Effector memory CD4-positive, alpha-beta T cell (primary cell): ENCODE results near the gene AFG1L.
"Not testable (repeated sequence)": the region's sequence is repeated elsewhere in the genome, so short reads cannot be mapped to it uniquely, and the experiment has no call there.

Experiments used
- DNase-seq, 3 donors: peaks; one replicate each; pipeline ENCODE4 v3.0.0-alpha.2; 2020
- H3K27ac ChIP-seq: 2 replicates; pipeline ENCODE4 v1.7.0; 2013; ENCODE audit warnings: mild to moderate bottlenecking, low read length, moderate library complexity; ENCODE audit not compliant: insufficient read depth, poor library complexity, severe bottlenecking
- H3K27me3 ChIP-seq: replicated peaks from 2 replicates; pipeline ENCODE4 v1.7.0; 2013; ENCODE audit warnings: mild to moderate bottlenecking, low read length; ENCODE audit not compliant: insufficient read depth, control insufficient read depth, poor library complexity, severe bottlenecking
- H3K36me3 ChIP-seq: 2 replicates; pipeline ENCODE4 v1.7.0; 2013; ENCODE audit warnings: mild to moderate bottlenecking, low read length, moderate library complexity; ENCODE audit not compliant: control insufficient read depth, insufficient read depth
- H3K4me1 ChIP-seq: 2 replicates; pipeline ENCODE4 v1.7.0; 2013; ENCODE audit warnings: low read length, mild to moderate bottlenecking; ENCODE audit not compliant: control insufficient read depth, insufficient read depth, poor library complexity, severe bottlenecking
- H3K4me3 ChIP-seq: 2 replicates; pipeline ENCODE4 v1.7.0; 2013; ENCODE audit warnings: low read length, low read depth, mild to moderate bottlenecking; ENCODE audit not compliant: insufficient read depth, poor library complexity, severe bottlenecking
- H3K9me3 ChIP-seq: 2 replicates; pipeline ENCODE4 v1.7.0; 2013; ENCODE audit warnings: mild to moderate bottlenecking, low read length, moderate library complexity; ENCODE audit not compliant: control insufficient read depth

Gene AFG1L

DNA sequence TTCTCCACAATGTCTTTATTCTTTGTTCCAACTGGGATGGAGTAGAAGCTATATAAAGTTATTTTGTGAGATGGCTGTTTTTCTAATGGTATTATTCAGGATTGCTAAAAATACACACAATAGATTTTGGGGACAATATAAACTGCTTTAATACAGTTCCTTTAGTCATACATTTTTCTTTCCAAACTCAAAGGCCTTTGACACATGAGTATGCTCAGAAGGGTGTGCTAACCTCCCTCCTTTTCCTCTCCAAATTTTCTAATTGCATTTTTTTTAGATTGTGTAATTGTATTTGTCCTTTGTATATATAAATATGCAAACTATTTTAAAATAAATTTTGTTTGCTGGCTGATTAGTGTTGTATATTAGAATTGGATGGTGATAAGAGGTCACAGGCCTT lies 146.3 kb downstream of the AFG1L start:
- Histone ChIP-seq H3K4me3 (no peak overlapping the region), H3K4me1 (no peaks in the 10 kb centered on the region), H3K9me3 (no peaks in the 10 kb centered on the region), H3K27me3 (no peaks in the 10 kb centered on the region), H3K36me3 (no peaks in the 10 kb centered on the region), H3K27ac (no peak overlapping the region)
- DNase-seq, result no peak

DNA sequence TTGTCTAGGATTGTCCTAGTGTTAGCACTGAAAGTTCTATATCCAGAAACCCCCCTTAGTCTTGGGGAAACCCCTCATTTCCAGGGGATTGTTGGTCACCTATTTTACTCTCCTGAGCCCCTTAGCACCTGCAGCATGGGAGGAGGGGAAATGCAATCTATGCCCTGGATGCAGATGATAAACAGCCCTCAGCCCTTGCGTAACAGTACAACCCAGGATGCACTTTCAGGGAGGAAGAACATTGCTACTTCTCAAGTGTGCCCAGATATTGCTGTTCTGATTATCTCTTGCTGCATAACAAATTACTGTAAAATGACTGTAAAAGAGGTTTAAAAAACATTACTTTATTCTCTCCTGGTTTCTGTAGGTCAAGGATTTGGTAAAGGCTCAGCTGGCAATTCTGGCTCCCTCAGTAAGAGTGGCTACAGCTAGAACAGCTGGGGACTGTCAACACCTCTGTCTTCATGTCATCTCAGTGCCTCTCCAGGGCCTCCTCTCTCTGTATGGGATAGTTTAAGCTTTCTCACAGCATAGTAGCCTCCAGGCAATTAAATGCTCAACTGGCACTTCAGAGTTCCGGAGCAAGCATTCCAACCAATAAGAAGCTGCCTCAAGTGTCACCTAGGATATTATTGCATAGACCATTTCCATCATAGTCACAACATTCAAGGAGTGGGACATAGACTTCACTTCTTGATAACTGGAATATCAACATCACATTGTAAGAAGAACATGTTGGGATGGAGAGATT lies 148.1 kb downstream of the AFG1L start:
- no peak for DNase-seq
- H3K36me3 ChIP-seq, result no peaks in the 10 kb centered on the region
- H3K4me3 ChIP-seq, result no peak overlapping the region
- H3K27ac ChIP-seq, result no peak overlapping the region
- no peaks in the 10 kb centered on the region for H3K27me3 ChIP-seq
- no peaks in the 10 kb centered on the region for H3K4me1 ChIP-seq
- H3K9me3 ChIP-seq, result no peaks in the 10 kb centered on the region

- no peaks in the 10 kb centered on the region for H3K27me3 ChIP-seq
- no peak overlapping the region for H3K4me3 ChIP-seq
- no peak overlapping the region for H3K27ac ChIP-seq
- no peaks in the 10 kb centered on the region for H3K4me1 ChIP-seq
- no peaks in the 10 kb centered on the region for H3K36me3 ChIP-seq
- H3K9me3 ChIP-seq, result no peaks in the 10 kb centered on the region
- DNase-seq, result no peak
Measured at GRCh38 chr6:108446629-108447150, 151.8 kb downstream of the AFG1L start.

GRCh38 chr6:108448481-108448880 lies 153.6 kb downstream of the AFG1L start:
- Histone ChIP-seq H3K27ac (no peak overlapping the region), H3K9me3 (no peaks in the 10 kb centered on the region), H3K36me3 (no peaks in the 10 kb centered on the region), H3K27me3 (no peaks in the 10 kb centered on the region), H3K4me1 (no peaks in the 10 kb centered on the region), H3K4me3 (no peak overlapping the region)
- DNase-seq, result no peak

DNA sequence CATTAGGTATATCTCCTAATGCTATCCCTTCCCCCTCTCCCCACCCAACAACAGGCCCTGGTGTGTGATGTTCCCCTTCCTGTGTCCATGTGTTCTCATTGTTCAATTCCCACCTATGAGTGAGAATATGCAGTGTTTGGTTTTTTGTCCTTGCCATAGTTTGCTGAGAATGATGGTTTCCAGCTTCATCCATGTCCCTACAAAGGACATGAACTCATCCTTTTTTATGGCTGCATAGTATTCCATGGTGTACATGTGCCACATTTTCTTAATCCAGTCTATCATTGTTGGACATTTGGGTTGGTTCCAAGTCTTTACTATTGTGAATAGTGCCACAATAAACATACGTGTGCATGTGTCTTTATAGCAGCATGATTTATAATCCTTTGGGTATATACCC lies 154.9 kb downstream of the AFG1L start:
- not testable (repeated sequence) for H3K4me1 ChIP-seq, H3K27me3 ChIP-seq, H3K27ac ChIP-seq, H3K4me3 ChIP-seq, H3K36me3 ChIP-seq, DNase-seq, H3K9me3 ChIP-seq

- Histone ChIP-seq H3K27ac (no peak overlapping the region), H3K4me1 (no peaks in the 10 kb centered on the region), H3K9me3 (no peaks in the 10 kb centered on the region), H3K4me3 (no peak overlapping the region), H3K27me3 (no peaks in the 10 kb centered on the region), H3K36me3 (no peaks in the 10 kb centered on the region)
- DNase-seq, result no peak
Measured at GRCh38 chr6:108451816-108452215, 157.0 kb downstream of the AFG1L start.

- Histone ChIP-seq H3K9me3 (no peaks in the 10 kb centered on the region), H3K27ac (no peak overlapping the region), H3K4me3 (no peak overlapping the region), H3K27me3 (no peaks in the 10 kb centered on the region), H3K36me3 (no peaks in the 10 kb centered on the region), H3K4me1 (no peaks in the 10 kb centered on the region)
- no peak for DNase-seq
Measured at GRCh38 chr6:108452711-108453195, 157.9 kb downstream of the AFG1L start.

GRCh38 chr6:108453601-108454185 lies 158.8 kb downstream of the AFG1L start:
- DNase-seq, result no peak

GRCh38 chr6:108454356-108454755 lies 159.5 kb downstream of the AFG1L start:
- no peak for DNase-seq
- Histone ChIP-seq H3K27ac (no peak overlapping the region), H3K36me3 (no peaks in the 10 kb centered on the region), H3K4me3 (no peak overlapping the region), H3K4me1 (no peaks in the 10 kb centered on the region), H3K27me3 (no peaks in the 10 kb centered on the region), H3K9me3 (no peaks in the 10 kb centered on the region)

More at GRCh38 chr6:108453601-108454185, 158.8 kb downstream of the AFG1L start:
- Histone ChIP-seq H3K27me3 (no peaks in the 10 kb centered on the region), H3K36me3 (no peaks in the 10 kb centered on the region), H3K9me3 (no peaks in the 10 kb centered on the region), H3K4me1 (no peaks in the 10 kb centered on the region), H3K4me3 (no peak overlapping the region), H3K27ac (no peak overlapping the region)

DNA sequence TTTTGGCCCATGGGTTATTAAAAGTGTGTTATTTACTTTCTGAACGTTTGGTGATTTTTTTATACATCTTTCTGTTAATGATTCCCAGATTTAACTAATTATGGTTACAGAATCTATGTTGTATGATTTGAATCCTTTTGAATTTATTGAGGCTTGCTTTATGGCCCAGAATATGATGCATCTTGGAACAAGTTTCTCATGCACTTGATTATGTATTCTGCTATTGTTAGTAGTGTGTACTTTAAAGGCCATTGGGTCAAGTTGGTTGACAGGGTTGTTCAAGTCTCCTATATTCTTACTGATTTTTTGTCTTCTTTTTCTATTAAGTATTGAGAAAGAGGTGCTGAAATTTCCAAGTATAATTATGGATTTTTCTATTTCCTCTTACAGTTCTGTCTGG lies 160.8 kb downstream of the AFG1L start:
- Histone ChIP-seq H3K4me1 (no peaks in the 10 kb centered on the region), H3K27ac (no peak overlapping the region), H3K4me3 (no peak overlapping the region), H3K36me3 (no peaks in the 10 kb centered on the region), H3K9me3 (no peaks in the 10 kb centered on the region), H3K27me3 (no peaks in the 10 kb centered on the region)
- no peak for DNase-seq
